ENCODE measurements around the gene YAF2.

DNA sequence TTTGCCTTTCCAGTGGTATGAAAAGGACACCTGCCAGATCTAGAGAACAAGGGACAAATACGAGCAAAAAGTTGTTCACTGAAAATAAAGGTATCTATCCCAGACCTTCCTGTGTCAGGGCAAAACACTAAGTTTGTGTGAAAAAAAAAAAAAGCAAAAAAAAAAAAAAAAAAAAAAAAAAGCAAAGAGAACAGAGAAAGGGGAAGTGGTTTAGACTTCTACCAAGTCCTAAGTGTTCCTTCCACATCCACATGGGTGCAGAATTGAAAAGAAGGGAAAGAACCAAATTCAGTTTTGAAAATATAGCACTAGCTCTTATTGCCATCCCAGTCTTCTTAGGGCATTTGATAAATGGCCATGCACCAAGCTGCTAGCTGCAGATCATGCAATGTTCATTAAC is 46.1 kb upstream of the YAF2 start:
- TF ChIP-seq CTCF (IDR thresholded peaks at IDR 0.05) (no peak), POLR2A (IDR thresholded peaks at IDR 0.05) (no peak)
